ENCODE results near the gene ANKRD33B. TPM values are rescaled to one million over a fixed set of nuclear protein-coding genes. Genes with fewer than 3 reads are reported as not detected.

ANKRD33B gene
- total RNA-seq, 1 experiment from 2014 or later: 25.3 TPM

- CTCF ChIA-PET: no interaction called here
- Mint-ChIP-seq H3K36me3 (ENCODE audit: insufficient read depth, unreplicated experiment) (peaks cover 25% of the 10 kb centered on the region), H3K4me3 (ENCODE audit: unreplicated experiment) (no peak overlapping the region), H3K27ac (ENCODE audit: unreplicated experiment) (no peak overlapping the region), H3K9me3 (ENCODE audit: unreplicated experiment) (no peaks in the 10 kb centered on the region), H3K27me3 (ENCODE audit: insufficient read depth, unreplicated experiment) (no peaks in the 10 kb centered on the region), H3K4me1 (ENCODE audit: low read depth, unreplicated experiment) (no peaks in the 10 kb centered on the region)
- peaks cover 5% of the 10 kb centered on the region; the same call in 1 of the 2 replicates for H3K4me1 ChIP-seq
- H3K4me3 ChIP-seq (ENCODE audit: low read depth, low read length): no peak overlapping the region
- BruUV-seq (replicated peaks): no TSS peak
- intact Hi-C loops (cut with micrococcal nuclease; ENCODE audit: unreplicated experiment): no loop called here
- TF ChIP-seq CTCF (IDR thresholded peaks at IDR 0.05; ENCODE audit: insufficient read depth in 1 of 2, low read depth in 1 of 2, low read length in 1 of 2, severe bottlenecking in 1 of 2, unreplicated experiment in 1 of 2): no peak
- no peaks in the 10 kb centered on the region for H3K36me3 ChIP-seq (ENCODE audit: control insufficient read depth, insufficient read depth, low read length)
- no peaks in the 10 kb centered on the region for H3K27me3 ChIP-seq (replicated peaks; ENCODE audit: control insufficient read depth, insufficient read depth, low read length)
- H3K9me3 ChIP-seq: no peaks in the 10 kb centered on the region
- DNase-seq: no peak
- POLR2A ChIA-PET: no interaction called here
These were observed 58.9 kb downstream of the ANKRD33B start for GRCh38 chr5:10622810-10623209.

- TF ChIP-seq CTCF (IDR thresholded peaks at IDR 0.05; ENCODE audit: insufficient read depth in 1 of 2, low read depth in 1 of 2, low read length in 1 of 2, severe bottlenecking in 1 of 2, unreplicated experiment in 1 of 2): no peak
- Histone ChIP-seq H3K4me3 (ENCODE audit: low read depth, low read length) (no peak overlapping the region), H3K36me3 (ENCODE audit: control insufficient read depth, insufficient read depth, low read length) (no peaks in the 10 kb centered on the region), H3K4me1 (peaks cover 5% of the 10 kb centered on the region; the same call in 1 of the 2 replicates), H3K27me3 (replicated peaks; ENCODE audit: control insufficient read depth, insufficient read depth, low read length) (no peaks in the 10 kb centered on the region), H3K9me3 (no peaks in the 10 kb centered on the region)
- Mint-ChIP-seq H3K27me3 (ENCODE audit: insufficient read depth, unreplicated experiment) (no peaks in the 10 kb centered on the region), H3K36me3 (ENCODE audit: insufficient read depth, unreplicated experiment) (peaks cover 26% of the 10 kb centered on the region), H3K27ac (ENCODE audit: unreplicated experiment) (no peak overlapping the region), H3K4me1 (ENCODE audit: low read depth, unreplicated experiment) (no peaks in the 10 kb centered on the region), H3K9me3 (ENCODE audit: unreplicated experiment) (no peaks in the 10 kb centered on the region), H3K4me3 (ENCODE audit: unreplicated experiment) (no peak overlapping the region)
- DNase-seq: no peak
- ChIA-PET CTCF (no interaction called here), POLR2A (no interaction called here)
- intact Hi-C loops (cut with micrococcal nuclease; ENCODE audit: unreplicated experiment): no loop called here
- no TSS peak for BruUV-seq (replicated peaks)
These were observed 59.5 kb downstream of the ANKRD33B start for GRCh38 chr5:10623305-10623910.

GRCh38 chr5:10624206-10624605 is 60.3 kb downstream of the ANKRD33B start:
- CTCF ChIA-PET: interaction anchor here (0.8 kb wide), 1 partner anchor 17 kb away, joined by 3 read pairs; no protein-coding TSS in a partner anchor
- intact Hi-C loops (cut with micrococcal nuclease; ENCODE audit: unreplicated experiment): no loop called here
- H3K36me3 Mint-ChIP-seq (ENCODE audit: insufficient read depth, unreplicated experiment): peaks cover 21% of the 10 kb centered on the region

More at GRCh38 chr5:10624206-10624605, 60.3 kb downstream of the ANKRD33B start:
- Mint-ChIP-seq H3K4me3 (ENCODE audit: unreplicated experiment) (no peak overlapping the region), H3K27me3 (ENCODE audit: insufficient read depth, unreplicated experiment) (no peaks in the 10 kb centered on the region), H3K9me3 (ENCODE audit: unreplicated experiment) (peaks cover 2% of the 10 kb centered on the region), H3K27ac (ENCODE audit: unreplicated experiment) (no peak overlapping the region), H3K4me1 (ENCODE audit: low read depth, unreplicated experiment) (no peaks in the 10 kb centered on the region)
- no peak overlapping the region for H3K4me3 ChIP-seq (ENCODE audit: low read depth, low read length)
- POLR2A ChIA-PET: no interaction called here
- H3K36me3 ChIP-seq (ENCODE audit: control insufficient read depth, insufficient read depth, low read length): no peaks in the 10 kb centered on the region
- TF ChIP-seq CTCF (IDR thresholded peaks at IDR 0.05; ENCODE audit: insufficient read depth in 1 of 2, low read depth in 1 of 2, low read length in 1 of 2, severe bottlenecking in 1 of 2, unreplicated experiment in 1 of 2): no peak
- H3K27me3 ChIP-seq (replicated peaks; ENCODE audit: control insufficient read depth, insufficient read depth, low read length): no peaks in the 10 kb centered on the region
- DNase-seq: peak in 1 of 2 experiments; percentile 8
- no peaks in the 10 kb centered on the region for H3K9me3 ChIP-seq
- BruUV-seq (replicated peaks): no TSS peak
- H3K4me1 ChIP-seq: peaks cover 5% of the 10 kb centered on the region; the same call in 1 of the 2 replicates
